ENCODE data around the gene PRRX1.

The PRRX1 gene

DNA sequence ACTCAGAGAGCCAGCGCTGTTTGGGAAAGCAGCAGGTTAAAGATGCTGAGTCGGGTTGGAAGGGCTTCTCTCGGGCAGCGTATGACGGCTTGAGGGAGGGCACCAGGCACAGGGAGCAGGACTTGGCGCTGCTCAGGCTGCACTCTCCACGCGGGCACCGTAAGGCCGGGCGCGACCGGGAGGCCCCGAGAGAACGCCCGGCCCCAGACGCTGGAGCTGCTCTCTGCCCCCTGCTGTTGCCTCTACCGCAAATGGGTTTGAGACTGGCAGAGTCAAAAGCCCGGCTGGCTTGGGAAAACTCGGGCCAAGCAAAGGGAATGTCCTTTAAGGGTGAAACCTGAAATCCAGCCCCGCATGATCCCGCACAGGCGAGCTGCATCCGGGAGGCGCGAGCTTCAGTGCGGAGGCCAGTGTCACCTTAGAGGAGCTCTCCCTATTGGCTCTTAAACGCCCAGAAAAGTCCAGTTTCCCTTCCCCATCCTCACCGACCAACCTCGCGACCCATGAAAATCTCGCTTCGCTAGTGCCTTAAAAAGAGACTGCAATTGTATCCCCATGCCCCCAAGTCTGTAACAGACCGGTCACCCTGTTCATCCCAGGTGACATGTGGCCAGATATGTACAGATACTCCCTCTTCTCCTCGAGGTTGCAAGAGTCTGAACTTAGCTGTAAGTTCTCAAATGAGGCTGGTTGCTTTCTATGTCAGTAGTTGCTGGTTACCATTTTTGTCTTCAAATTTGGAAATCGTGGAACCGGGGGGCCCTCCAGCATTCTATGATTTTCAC is 1.1 kb downstream of the PRRX1 start:
- no peak for DNase-seq

DNA sequence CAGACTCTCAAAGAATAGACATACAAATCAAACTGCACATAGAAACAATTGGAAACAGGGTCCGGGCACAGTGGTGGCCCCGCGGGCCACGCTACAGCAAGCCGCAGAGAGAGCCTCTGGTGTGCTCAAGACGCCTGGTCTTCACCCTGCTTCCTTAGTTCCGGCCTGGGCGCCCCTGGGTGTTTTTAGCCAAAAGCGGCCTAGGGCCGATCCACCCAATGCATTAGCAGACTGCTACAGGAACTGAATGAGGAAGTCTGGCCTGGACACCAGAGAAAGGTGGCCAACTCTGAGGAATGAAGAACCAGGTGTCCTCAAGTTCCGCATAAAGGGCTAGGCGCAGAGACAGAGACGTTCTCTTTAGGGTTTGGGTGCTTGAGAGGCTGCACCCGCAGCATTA is 1.7 kb downstream of the PRRX1 start:
- no peak for DNase-seq

DNA sequence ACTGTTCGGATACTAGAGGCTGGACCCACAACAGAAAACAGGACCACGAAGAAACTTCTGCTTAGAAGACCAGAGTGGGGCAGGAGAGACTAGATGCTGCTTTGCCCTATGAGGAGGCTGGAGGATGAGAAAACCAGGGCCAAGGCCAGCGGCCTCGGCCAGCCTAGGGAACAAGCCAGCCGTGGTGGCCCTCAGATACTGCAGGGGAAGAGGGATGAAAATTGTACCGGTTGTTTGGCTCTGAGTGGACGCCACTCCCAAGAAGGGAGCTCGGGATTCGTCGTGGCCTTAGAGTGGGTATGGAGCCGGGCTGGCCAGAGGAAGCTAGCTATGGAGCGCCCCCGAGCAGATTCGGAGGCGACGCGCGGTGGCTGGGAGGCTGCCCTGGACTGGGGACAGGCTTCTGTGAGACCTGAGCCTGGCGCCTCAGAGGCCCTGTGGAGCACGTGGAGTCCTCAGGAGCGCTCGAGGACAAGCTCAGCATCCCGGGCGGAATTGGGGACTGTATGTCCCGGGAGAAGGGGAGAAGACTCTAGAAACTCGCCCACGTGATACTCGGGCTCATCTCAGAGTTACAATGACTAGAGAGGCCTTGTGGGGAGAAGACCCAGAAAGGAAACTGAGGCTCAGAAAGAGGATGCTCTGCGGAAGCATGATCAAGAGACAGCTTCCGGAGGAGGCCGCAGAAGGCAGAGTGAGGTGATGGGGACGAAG is 2.8 kb downstream of the PRRX1 start:
- no peak for DNase-seq

DNA sequence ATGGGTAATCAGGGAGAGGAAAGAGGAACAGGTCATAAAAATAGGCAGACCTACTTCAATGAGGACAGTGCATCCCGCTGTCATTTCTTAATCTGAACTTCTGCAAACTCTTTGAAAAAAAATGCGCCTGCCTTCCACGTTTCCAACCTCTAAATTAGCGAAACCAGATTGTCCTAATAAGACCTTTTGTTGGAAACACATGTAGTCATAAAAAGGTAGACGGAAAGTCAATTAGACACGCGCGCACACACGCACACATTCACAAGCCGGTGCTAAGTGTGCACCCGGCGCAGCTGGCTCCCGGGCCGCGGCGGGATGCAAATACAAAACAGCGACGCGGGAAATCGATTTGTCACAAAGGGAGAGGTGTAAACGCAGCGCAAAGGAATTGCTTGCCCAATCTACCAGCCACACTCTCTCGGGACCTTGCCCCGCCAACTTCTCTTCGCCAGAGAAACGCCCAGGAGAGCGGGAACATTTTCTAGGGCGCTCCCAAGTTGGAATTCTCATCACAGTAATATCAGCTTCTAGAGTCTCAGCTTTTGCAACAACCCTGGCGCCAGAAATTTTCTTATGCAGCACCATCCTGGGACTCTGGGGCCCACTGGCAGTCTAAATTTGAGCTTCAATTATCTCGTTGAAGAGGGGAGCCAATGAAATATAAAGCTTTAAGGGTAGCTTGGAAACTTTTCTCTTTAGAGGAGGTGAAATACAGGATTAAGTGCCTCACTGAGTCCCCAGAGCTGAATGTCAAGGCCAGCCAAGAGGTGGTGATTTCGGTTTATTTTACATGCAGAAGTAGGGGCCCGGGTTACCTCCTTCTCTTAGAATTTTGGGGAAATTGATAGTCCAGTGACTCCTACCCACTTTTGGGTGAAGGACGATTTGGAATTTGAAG is 4.5 kb downstream of the PRRX1 start:
- DNase-seq: no peak

DNA sequence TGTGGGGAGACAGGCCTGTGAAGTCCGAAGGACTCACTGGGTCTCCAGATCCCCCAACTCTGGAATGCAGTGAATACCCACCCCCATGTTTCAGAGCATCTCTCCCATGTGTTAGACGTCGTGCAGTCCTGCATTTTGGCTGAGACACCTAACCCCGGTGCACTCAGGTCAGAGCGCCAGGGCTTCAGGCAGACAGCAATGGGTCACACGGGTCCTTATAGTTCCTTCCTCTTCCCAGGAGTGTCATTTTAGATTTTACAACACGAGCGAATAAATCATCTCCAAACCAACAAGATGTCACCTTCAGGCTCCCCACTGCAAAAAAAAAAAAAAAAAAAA is 5.1 kb downstream of the PRRX1 start:
- no peak for DNase-seq

DNA sequence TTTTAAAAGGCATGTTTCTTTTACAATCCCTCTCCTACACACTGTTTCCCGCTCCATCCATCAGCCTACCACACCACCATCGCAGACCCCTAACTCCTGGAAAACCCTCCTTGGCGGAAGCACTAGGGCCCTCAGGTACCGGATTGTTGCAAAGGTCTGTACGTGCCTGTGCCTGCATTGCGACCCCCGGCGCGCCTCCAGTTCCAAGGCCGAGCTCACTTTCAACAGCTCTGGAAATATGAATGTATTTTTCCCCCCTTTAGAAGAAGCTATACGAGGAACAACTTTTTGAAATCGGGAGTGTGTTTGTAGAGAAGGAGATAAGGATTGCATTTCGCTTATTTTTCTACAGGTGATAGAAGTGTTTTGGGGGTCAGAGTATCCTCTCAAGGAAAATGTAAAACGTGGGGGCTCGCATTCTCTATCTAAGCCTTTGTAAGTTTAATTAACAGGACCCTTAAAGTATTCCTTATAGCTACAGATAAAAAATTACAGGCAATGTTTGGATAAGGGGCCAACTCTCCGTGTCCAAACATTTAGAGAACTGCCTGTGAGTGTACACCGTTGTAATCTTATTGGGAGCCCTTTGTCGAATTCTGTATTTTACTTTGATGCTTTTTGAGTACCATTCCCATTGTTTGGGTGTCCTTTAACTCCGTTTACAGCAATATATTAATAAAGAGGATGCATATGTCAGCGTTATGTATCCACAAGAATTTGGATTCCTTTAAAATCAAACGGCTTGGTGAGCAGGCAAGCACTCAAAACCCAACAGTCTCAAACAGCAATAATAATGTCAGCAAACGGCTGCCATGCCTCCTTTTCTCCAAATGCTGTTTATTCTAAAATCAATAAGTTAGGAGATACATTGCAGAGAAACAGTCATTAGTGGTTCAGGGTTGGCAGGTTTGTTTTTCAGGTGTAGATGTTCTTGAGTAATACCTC is 5.9 kb downstream of the PRRX1 start:
- DNase-seq: no peak

DNA sequence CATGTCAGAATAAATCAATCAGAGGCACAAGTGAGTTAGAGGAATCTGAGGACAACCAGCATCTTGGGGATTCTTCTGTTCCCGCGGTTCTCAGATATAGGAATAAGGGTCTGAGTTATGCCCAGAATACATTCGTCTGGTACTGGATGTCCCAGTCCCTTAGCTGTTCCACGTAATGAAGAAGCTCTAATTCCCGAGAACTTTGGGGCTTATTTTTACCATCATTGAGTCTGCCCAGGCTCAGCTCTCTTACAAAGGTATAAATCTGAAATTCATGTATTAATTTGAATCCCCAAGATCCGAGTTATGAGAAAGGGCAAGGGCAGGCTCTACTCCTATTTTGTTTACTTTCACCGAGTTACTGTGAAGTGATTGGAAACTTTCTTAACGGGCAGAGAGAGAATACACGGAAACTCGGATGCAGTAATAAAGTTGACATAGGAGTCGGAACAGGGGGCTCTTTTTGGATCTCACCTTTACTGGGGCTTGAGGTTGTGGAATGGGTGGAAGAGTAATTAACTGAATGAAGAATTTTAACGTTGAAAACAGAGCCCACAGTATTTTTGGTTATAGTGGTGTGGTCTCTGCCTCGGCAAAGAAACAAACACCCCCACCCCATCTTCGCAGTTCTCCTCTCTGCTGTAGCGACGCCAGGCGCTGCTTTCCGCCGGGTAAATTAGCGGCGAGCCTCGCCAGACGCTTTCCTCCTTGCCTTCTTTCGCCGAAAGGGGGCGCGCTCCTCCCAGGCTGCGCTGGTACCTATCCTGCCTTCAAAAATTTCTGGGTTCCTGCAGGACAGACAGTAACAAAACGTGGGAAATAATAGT is 7.1 kb downstream of the PRRX1 start:
- DNase-seq: peak; percentile 75

DNA sequence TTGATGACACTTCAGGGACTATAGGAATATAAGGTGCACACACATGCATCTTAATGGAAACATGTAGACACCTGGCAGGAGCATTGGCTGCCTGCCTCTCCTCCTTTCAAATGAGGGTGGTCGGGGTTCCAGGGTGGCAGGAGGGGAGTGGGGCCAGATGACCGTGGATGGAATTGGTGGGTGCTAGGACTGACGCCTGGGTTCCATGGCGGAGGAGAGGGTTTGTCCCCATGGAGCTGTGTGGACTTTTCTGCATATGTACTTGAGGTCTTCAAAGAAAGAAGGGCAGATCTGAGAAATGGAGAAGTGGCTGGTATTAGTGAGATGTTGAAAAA is 7.7 kb downstream of the PRRX1 start:
- DNase-seq: no peak

DNA sequence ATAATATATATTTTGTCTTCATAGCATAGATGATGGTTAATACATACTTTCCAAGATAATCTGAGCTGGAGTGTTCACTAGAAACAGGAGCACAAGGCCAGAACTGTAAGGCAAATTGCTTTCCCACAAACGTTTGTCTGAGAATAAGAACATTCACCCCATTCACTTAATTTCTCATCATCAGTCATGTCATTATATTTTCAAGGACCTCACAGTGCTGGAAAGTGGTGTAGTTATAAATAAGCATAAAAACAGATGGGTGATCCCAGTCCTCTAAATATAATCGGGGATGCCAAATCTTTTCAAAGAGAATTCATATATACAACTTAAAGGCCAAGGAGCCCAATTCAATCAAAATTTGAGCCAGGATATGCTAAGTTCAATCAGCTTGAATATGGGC is 8.4 kb downstream of the PRRX1 start:
- no peak for DNase-seq

DNA sequence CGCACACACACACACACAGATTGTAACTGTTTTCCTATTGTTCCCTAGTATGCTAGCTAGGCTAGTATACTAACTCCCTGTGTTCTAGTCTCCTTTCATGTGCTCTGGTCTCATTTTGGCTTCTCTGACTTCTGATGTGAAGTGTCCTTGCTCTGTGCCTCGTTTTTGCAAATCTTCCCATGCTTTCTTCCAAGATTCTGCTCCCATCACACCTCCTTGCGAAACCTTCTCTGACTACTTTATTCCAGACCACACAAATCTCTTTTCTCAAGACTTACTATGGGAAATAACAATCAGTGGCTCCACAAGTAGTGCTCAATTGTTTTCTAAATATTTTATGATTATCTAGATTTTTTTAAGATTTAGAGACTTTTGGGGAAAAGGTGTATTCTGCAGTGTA is 10.3 kb downstream of the PRRX1 start:
- no peak for DNase-seq

DNA sequence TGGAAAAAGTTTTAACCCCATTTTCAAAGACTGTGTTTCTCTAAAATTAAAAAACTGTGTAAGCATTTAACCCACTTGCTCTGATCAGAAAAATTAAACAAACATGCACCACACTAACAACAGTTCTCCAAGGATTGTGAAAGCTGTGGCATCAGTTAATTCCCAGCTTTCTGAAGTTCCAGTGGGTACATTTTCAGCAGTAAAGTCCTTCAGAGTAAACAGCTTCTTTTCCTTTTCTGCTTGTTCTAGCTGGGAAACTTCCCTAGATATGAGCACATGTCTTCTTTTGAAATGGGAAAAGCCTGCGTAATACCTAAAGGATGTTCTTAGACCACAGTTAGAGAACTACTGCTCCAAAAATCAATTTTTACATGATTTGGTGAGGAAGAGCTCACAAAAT is 11.1 kb downstream of the PRRX1 start:
- no peak for DNase-seq

DNA sequence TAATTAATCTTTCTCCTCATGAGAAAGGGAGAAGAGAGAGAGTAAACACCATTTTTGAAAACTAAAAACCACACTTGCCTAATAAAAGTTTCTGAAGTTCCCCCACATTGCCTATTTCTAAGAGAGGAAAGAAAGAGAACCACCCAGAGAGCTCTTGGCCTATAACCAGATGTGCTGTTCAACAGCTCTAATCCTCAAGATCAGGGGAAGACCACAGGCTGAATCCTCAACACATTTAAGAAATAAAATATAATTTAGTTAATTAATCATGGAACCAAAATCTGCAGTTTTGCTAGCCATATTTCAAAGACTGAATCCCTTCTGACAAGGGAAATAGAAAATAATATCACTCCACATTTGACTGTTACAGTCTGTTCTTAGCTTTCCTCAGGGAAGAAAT is 11.9 kb downstream of the PRRX1 start:
- DNase-seq: no peak

DNA sequence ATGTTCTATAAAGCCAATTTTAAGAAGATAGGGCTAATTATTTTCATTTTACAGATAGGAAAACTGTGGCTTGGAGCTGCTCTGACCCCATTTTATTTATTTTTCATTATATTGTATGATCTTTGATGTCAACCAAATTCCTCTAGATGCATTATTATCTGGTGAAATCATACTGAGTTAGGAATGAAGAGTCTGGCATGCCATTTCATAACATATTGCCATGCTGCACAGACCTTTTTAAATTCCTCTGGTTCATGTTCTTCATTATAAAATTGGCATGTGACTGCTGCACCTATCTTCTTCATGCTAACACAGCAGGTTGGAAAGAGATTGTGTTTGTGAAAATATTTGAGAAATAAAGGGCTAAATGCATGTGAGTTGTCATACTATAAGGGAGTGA is 12.7 kb downstream of the PRRX1 start:
- no peak for DNase-seq

DNA sequence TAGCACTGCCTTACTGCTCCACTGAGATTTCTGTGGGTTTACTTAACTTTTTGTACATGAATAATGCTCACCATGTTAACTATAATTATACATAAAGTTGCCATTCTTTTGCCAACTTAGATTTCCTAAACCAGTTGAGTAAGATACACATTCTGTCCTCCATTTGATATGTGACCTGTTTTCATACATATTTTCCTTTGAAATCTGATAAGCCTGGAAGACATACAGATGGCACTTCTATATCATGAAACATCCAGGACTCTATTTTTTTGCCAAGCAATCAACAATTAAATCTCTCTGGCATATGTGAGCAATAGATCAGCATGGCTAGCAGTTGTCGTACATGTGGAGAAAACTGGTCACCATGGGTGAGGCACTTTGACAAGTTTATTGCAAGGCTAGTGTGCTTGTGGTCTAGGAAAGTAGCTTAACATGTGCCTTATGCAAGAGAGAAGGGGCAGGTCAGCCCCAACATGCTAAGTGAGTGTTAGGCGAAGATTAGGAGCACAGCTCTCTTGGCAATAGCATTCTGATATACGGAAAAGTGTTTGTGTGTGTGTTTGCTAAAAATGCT is 14.2 kb downstream of the PRRX1 start:
- no peak for DNase-seq

DNA sequence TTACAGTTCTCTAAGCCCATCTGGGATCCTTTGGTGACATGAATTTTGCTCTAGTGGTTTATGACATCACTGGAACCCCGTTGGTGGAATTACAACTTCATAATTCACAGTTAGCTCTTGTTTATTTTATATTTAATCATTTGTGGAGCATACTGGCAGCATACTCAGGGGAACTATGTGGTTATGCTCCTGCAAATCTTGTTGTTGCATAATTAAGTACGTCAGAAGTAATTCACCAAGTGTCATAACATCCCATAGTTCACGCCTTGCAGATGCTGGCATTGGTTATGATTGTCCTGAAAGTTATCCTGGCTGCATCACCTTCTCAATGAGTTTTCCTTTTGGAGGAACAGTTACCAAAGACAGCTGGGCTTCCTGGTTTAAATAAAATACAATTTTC is 16.5 kb downstream of the PRRX1 start:
- DNase-seq: no peak

DNA sequence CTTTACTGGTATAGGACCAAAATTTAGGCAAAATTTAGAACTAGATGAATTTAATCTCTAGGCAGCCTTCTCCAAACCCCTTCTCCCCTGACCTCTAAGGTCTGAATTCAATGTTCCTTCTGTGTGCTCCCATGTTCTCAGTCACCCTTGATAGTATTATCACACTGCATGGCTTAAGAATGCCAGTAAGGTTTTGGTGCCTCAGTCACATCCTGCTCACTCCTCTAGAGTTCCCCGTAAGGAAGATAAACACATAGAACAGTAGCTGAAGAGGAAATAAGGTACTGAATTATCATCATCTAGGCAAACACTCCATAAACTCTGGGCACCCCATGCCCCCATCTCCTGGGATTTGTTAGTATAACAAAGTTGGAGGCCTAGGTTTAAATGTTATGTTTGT is 18.2 kb downstream of the PRRX1 start:
- DNase-seq: no peak

DNA sequence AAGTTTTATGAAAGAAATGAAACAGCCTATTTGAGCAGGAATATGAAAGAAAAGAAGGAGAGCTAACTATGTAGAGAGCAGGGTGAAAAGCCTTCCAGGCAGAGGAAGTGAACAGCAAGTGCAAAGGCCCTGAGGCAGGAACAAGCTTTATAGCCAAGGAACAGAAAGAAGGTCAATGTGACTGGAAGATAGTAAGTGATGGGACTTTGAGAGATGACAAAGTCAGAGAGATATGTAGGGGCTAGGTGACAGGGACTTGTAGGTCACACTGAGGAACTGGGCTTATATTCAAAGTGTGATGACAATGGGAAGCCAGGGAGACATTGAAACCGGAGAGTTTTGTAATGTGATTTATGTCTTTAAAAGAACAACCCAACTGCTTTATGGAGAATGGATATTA is 18.9 kb downstream of the PRRX1 start:
- DNase-seq: no peak

DNA sequence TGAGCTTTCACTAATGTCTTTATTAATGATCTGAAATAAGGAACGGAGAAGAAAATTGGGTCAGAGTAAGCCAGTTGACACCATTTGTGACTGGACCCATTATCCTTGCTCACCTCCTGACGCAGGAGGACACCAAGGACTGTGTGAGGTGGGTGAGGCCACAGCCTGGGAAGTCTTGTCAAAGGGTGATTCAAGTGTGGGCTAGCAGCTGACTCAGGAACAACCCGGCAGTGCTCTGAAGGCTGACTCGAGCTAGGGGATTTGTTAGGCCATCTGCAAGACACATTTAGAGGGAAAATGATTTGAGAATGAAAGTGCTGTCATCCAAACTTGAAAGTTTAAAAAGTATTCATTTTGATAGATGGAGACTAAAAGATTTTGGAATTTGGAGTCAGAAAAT is 21.2 kb downstream of the PRRX1 start:
- no peak for DNase-seq

DNA sequence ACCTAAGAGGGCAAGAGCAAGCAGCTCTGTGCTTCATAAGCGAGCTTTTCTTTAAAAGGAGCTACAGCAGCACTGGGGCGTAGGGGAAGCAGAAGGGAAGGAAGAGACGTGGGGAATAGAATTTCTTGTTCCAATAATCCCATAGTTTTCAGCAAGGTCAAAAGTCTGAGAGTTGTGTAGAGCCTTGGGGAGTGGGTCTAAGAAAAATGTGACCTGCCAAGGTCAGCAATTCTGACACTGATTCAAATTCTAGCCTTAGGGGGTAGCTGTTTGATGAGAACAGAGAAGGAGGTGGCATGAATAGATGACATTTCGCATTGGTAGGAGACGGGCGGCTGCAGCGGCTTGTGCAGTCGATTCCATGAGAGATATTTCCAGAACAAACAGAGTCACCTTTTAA is 22.4 kb downstream of the PRRX1 start:
- DNase-seq: no peak

DNA sequence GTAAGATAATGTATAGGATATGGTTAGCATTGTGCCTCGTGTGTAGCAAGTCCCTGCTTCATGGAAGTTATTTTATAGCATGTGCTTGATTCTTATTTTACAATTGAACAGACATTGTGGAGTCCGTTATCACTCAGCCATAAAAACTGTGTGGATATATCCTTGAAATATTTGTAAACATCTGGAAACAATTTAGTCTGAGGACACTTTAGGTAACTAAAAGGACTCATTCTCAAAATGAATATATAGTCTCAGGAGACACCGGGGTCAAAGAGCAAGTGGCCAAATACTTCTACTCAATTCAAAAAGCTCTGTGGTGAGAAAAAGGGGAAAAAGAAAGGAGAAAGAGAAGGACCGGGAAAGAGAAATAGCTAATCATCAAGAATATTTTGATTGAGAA is 23.7 kb downstream of the PRRX1 start:
- DNase-seq: no peak

DNA sequence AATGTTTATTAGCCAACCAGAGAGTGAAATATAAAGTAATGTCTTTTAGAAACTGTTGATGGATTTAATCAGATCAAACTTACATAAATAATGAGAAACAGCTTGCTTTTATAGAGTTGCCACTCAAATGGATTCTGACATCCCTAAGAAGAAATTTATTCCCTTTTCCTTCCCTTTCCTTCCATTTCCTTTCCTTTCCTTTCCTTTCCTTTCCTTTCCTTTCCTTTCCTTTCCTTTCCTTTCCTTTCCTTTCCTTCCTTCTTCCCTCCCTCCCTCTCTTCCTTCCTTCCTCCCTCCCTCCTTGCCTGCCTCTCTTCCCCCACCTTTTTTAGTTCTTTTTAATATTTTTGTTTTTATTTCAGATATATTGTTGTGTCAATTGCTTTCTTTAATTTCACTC is 27.3 kb downstream of the PRRX1 start:
- DNase-seq: no peak
